Measurements from ENCODE around the gene FHAD1.

Gene FHAD1

DNA sequence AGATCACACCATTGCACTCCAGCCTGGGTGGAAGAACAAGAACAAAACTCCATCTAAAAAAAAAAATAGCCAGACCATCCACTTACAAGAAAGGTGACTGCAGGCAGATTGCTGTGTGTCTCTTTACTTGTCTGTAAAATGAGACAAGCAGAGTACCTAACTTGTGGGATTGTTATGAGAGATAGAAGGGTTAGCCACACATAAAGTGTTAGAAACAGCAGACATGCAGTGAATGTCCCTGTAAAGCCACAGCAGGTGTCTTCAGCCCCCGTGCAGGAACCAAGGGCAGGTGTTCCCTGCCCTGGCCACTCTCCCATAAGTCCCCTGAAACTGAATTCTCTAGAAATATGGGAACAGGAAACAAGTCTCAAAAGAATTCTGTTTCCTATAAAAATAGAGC is 121.9 kb downstream of the FHAD1 start:
- Histone ChIP-seq H3K4me1 (ENCODE audit: insufficient read depth, poor library complexity, severe bottlenecking) (no peaks in the 10 kb centered on the region), H3K27me3 (ENCODE audit: insufficient read depth, poor library complexity, severe bottlenecking) (no peaks in the 10 kb centered on the region), H3K4me3 (ENCODE audit: severe bottlenecking) (no peak overlapping the region), H3K9me3 (ENCODE audit: severe bottlenecking) (no peaks in the 10 kb centered on the region), H3K36me3 (ENCODE audit: low read depth) (no peaks in the 10 kb centered on the region), H3K27ac (ENCODE audit: poor library complexity, severe bottlenecking) (no peak overlapping the region)
- ATAC-seq (ENCODE audit: low read depth) (no peak), DNase-seq (ENCODE audit: low spot score) (no peak)
- no peak for TF ChIP-seq CTCF (IDR thresholded peaks at IDR 0.05; ENCODE audit: poor library complexity, severe bottlenecking)

DNA sequence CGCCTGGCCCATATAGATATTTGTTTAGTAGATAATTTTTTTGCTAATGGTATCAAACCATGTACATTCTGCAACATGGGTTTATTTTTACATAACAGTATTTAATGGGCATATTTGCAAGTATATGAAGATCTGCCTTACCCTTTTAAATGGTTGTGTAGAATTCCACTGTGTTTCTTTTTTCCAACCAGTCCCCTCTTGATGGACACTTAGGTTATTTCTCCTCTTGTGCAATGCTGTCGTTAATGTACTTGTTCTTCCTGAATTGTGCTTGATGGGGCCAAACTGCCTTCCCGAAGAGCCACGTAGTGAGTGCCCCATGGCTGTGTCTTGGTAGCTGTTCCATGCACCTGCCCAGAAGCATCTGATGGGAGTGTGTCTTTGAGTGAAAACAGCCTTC is 123.2 kb downstream of the FHAD1 start:
- H3K9me3 ChIP-seq (ENCODE audit: severe bottlenecking) = no peaks in the 10 kb centered on the region
- no peaks in the 10 kb centered on the region for H3K36me3 ChIP-seq (ENCODE audit: low read depth)
- no peaks in the 10 kb centered on the region for H3K4me1 ChIP-seq (ENCODE audit: insufficient read depth, poor library complexity, severe bottlenecking)
- ATAC-seq (ENCODE audit: low read depth) = no peak
- DNase-seq (ENCODE audit: low spot score) = no peak
- no peak overlapping the region for H3K27ac ChIP-seq (ENCODE audit: poor library complexity, severe bottlenecking)
- H3K27me3 ChIP-seq (ENCODE audit: insufficient read depth, poor library complexity, severe bottlenecking) = no peaks in the 10 kb centered on the region
- no peak for TF ChIP-seq CTCF (IDR thresholded peaks at IDR 0.05; ENCODE audit: poor library complexity, severe bottlenecking)
- no peak overlapping the region for H3K4me3 ChIP-seq (ENCODE audit: severe bottlenecking)

DNA sequence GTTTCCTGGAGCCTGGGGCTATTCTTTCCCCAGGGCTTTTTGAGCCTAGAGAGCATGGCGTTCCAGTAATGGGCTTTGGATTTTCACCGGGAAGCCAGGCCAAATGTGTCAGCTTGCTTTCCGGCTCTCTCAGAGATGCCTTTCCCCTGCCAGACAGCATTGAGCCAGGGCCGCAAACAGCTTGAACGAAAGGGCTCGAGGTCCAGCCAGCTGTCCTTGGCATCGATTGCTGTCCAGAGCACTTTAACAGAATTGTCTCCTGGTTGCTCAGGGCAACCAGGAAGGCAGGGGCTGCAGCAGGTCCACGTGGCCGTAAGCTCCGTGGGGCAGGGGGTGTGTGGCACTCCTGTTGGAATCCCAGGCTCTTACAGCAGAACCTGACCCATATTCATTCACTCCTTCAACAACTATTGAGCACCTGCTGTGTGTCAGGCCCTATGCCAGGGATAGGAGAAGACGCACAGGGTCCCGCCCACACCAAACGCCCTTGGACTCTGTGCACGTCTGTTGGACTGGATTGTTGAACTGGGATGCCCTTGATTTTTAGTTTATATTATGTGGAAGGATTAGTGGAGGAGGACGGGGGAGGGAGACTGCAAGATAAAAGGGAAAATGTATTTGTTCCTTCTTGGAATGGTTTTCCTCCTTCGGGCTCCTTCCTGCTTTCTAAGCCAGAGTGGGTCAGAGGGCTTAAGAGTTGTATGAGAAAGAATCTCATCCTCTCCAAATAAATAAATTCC is 123.9 kb downstream of the FHAD1 start:
- Histone ChIP-seq H3K4me1 (ENCODE audit: insufficient read depth, poor library complexity, severe bottlenecking) (no peaks in the 10 kb centered on the region), H3K4me3 (ENCODE audit: severe bottlenecking) (no peak overlapping the region), H3K27ac (ENCODE audit: poor library complexity, severe bottlenecking) (no peak overlapping the region), H3K27me3 (ENCODE audit: insufficient read depth, poor library complexity, severe bottlenecking) (no peaks in the 10 kb centered on the region), H3K9me3 (ENCODE audit: severe bottlenecking) (no peaks in the 10 kb centered on the region), H3K36me3 (ENCODE audit: low read depth) (no peaks in the 10 kb centered on the region)
- no peak for TF ChIP-seq CTCF (IDR thresholded peaks at IDR 0.05; ENCODE audit: poor library complexity, severe bottlenecking)
- DNase-seq (ENCODE audit: low spot score) = no peak
- ATAC-seq (ENCODE audit: low read depth) = no peak

GRCh38 chr1:15371610-15372545 is 124.9 kb downstream of the FHAD1 start:
- no peaks in the 10 kb centered on the region for H3K9me3 ChIP-seq (ENCODE audit: severe bottlenecking)
- ATAC-seq (ENCODE audit: low read depth) (no peak; the same call in 2 of the 3 replicates), DNase-seq (ENCODE audit: low spot score) (no peak)
- no peak overlapping the region for H3K4me3 ChIP-seq (ENCODE audit: severe bottlenecking)
- H3K27ac ChIP-seq (ENCODE audit: poor library complexity, severe bottlenecking) = no peak overlapping the region
- H3K27me3 ChIP-seq (ENCODE audit: insufficient read depth, poor library complexity, severe bottlenecking) = no peaks in the 10 kb centered on the region
- H3K36me3 ChIP-seq (ENCODE audit: low read depth) = no peaks in the 10 kb centered on the region
- no peak for TF ChIP-seq CTCF (IDR thresholded peaks at IDR 0.05; ENCODE audit: poor library complexity, severe bottlenecking)
- no peaks in the 10 kb centered on the region for H3K4me1 ChIP-seq (ENCODE audit: insufficient read depth, poor library complexity, severe bottlenecking)
